IgD-negative memory B cell (primary cell): Measurements from ENCODE around the gene SRRM3. TPM values are rescaled to one million over a fixed set of nuclear protein-coding genes. Genes with fewer than 3 reads are reported as not detected.
"Not testable (repeated sequence)": the region's sequence is repeated elsewhere in the genome, so short reads cannot be mapped to it uniquely, and the experiment has no call there.

ENCODE experiments used
- H3K27ac Mint-ChIP-seq, 3 donors: one replicate each; pipeline ENCODE4 v1.8.0; 2020 to 2022; ENCODE audit warnings: mild to moderate bottlenecking in 3 of 3, mixed read lengths in 3 of 3, moderate library complexity in 1 of 3
- H3K27me3 Mint-ChIP-seq: one replicate; pipeline ENCODE4 v1.8.0; 2021; ENCODE audit warnings: mixed read lengths
- H3K36me3 Mint-ChIP-seq: one replicate; pipeline ENCODE4 v1.8.0; 2020; ENCODE audit warnings: mild to moderate bottlenecking, mixed read lengths
- H3K4me1 Mint-ChIP-seq, 3 donors: one replicate each; pipeline ENCODE4 v1.8.0; 2020 to 2022; ENCODE audit warnings: mixed read lengths in 3 of 3, mild to moderate bottlenecking in 1 of 3
- H3K4me3 Mint-ChIP-seq, 4 donors: one replicate each; pipeline ENCODE4 v1.8.0; 2020 to 2022; ENCODE audit warnings: mild to moderate bottlenecking in 4 of 4, mixed read lengths in 4 of 4, moderate library complexity in 3 of 4
- H3K9me3 Mint-ChIP-seq, 3 donors: one replicate each; pipeline ENCODE4 v1.8.0; 2020 to 2021; ENCODE audit warnings: mixed read lengths in 3 of 3, mild to moderate bottlenecking in 1 of 3
- polyA plus RNA-seq: library from polyadenylated mRNA; unstranded; fragments of 300-500 nt; fragmentation: Illumina TruSeq; gene quantifications from one replicate; pipeline ENCODE4 v1.2.3, GENCODE V29; 2021

SRRM3 gene
- polyA plus RNA-seq, 1 donor from 2014 or later, result not detected

- Mint-ChIP-seq H3K36me3 (peaks cover 2% of the 10 kb centered on the region), H3K27ac (no peak overlapping the region), H3K4me3 (peak overlapping the region in 3 of 4 donors; percentile 50 to 89 (median 63)), H3K4me1 (peaks cover 0 to 1% (median 0%) of the 10 kb centered on the region in 3 donors), H3K27me3 (peaks cover 22% of the 10 kb centered on the region), H3K9me3 (peaks cover 0 to 2% (median 0%) of the 10 kb centered on the region in 3 donors)
Measured at GRCh38 chr7:76259124-76260093, 57.7 kb downstream of the SRRM3 start.

GRCh38 chr7:76260171-76260703 is 58.5 kb downstream of the SRRM3 start:
- Mint-ChIP-seq H3K4me1 (no peaks in the 10 kb centered on the region), H3K9me3 (peaks cover 0 to 2% (median 0%) of the 10 kb centered on the region in 3 donors), H3K27ac (no peak overlapping the region), H3K27me3 (peaks cover 22% of the 10 kb centered on the region), H3K36me3 (peaks cover 2% of the 10 kb centered on the region), H3K4me3 (peak overlapping the region in 1 of 4 donors; percentile 76)

- no peak overlapping the region for H3K27ac Mint-ChIP-seq
- no peak overlapping the region for H3K4me3 Mint-ChIP-seq
- peaks cover 0 to 2% (median 0%) of the 10 kb centered on the region in 3 donors for H3K9me3 Mint-ChIP-seq
- H3K36me3 Mint-ChIP-seq, result peaks cover 2% of the 10 kb centered on the region
- peaks cover 25% of the 10 kb centered on the region for H3K27me3 Mint-ChIP-seq
- no peaks in the 10 kb centered on the region for H3K4me1 Mint-ChIP-seq
Measured at GRCh38 chr7:76261329-76261728, 59.6 kb downstream of the SRRM3 start.

GRCh38 chr7:76261931-76262330 is 60.2 kb downstream of the SRRM3 start:
- no peaks in the 10 kb centered on the region for H3K4me1 Mint-ChIP-seq
- no peak overlapping the region for H3K27ac Mint-ChIP-seq
- peaks cover 22% of the 10 kb centered on the region for H3K27me3 Mint-ChIP-seq
- peaks cover 2% of the 10 kb centered on the region for H3K36me3 Mint-ChIP-seq
- no peak overlapping the region for H3K4me3 Mint-ChIP-seq
- peaks cover 0 to 2% (median 0%) of the 10 kb centered on the region in 3 donors for H3K9me3 Mint-ChIP-seq

- peaks cover 21% of the 10 kb centered on the region for H3K27me3 Mint-ChIP-seq
- no peaks in the 10 kb centered on the region for H3K4me1 Mint-ChIP-seq
- H3K4me3 Mint-ChIP-seq, result peak overlapping the region in 1 of 4 donors; percentile 73
- H3K27ac Mint-ChIP-seq, result no peak overlapping the region
- H3K36me3 Mint-ChIP-seq, result peaks cover 2% of the 10 kb centered on the region
- H3K9me3 Mint-ChIP-seq, result peaks cover 0 to 2% (median 0%) of the 10 kb centered on the region in 3 donors
Measured at GRCh38 chr7:76262683-76263402, 61.1 kb downstream of the SRRM3 start.

GRCh38 chr7:76265299-76265698 is 63.6 kb downstream of the SRRM3 start:
- Mint-ChIP-seq H3K36me3 (peaks cover 2% of the 10 kb centered on the region), H3K4me3 (no peak overlapping the region), H3K9me3 (no peaks in the 10 kb centered on the region), H3K4me1 (peaks cover 3 to 5% (median 5%) of the 10 kb centered on the region in 3 donors), H3K27me3 (peaks cover 24% of the 10 kb centered on the region), H3K27ac (no peak overlapping the region)

GRCh38 chr7:76267107-76267893 is 65.6 kb downstream of the SRRM3 start:
- peaks cover 3 to 5% (median 5%) of the 10 kb centered on the region in 3 donors for H3K4me1 Mint-ChIP-seq
- no peak overlapping the region for H3K27ac Mint-ChIP-seq
- peaks cover 19% of the 10 kb centered on the region for H3K27me3 Mint-ChIP-seq
- H3K4me3 Mint-ChIP-seq, result peak overlapping the region in 3 of 4 donors; percentile 63 to 82 (median 75)
- H3K36me3 Mint-ChIP-seq, result no peaks in the 10 kb centered on the region
- H3K9me3 Mint-ChIP-seq, result no peaks in the 10 kb centered on the region

GRCh38 chr7:76267894-76268183 is 66.1 kb downstream of the SRRM3 start:
- Mint-ChIP-seq H3K9me3 (no peaks in the 10 kb centered on the region), H3K4me3 (peak overlapping the region in 2 of 4 donors; percentile 45 to 75), H3K27me3 (peaks cover 17% of the 10 kb centered on the region), H3K4me1 (peaks cover 4 to 9% (median 5%) of the 10 kb centered on the region in 3 donors), H3K36me3 (no peaks in the 10 kb centered on the region), H3K27ac (no peak overlapping the region)

- Mint-ChIP-seq H3K4me1 (peaks cover 5 to 11% (median 7%) of the 10 kb centered on the region in 3 donors), H3K27ac (no peak overlapping the region), H3K4me3 (peak overlapping the region in 2 of 4 donors; percentile 35 to 47), H3K9me3 (no peaks in the 10 kb centered on the region), H3K36me3 (no peaks in the 10 kb centered on the region), H3K27me3 (peaks cover 14% of the 10 kb centered on the region)
Measured at GRCh38 chr7:76268376-76268775, 66.7 kb downstream of the SRRM3 start.

- peaks cover 5 to 13% (median 9%) of the 10 kb centered on the region in 3 donors for H3K4me1 Mint-ChIP-seq
- no peaks in the 10 kb centered on the region for H3K36me3 Mint-ChIP-seq
- H3K27me3 Mint-ChIP-seq, result peaks cover 15% of the 10 kb centered on the region
- peak overlapping the region in 1 of 4 donors; percentile 32 for H3K4me3 Mint-ChIP-seq
- H3K27ac Mint-ChIP-seq, result peak overlapping the region in 1 of 3 donors; percentile 62
- H3K9me3 Mint-ChIP-seq, result no peaks in the 10 kb centered on the region
Measured at GRCh38 chr7:76269895-76270294, 68.2 kb downstream of the SRRM3 start.

- Mint-ChIP-seq H3K4me1 (peaks cover 5 to 13% (median 9%) of the 10 kb centered on the region in 3 donors), H3K27me3 (peaks cover 17% of the 10 kb centered on the region)
- not testable (repeated sequence) for H3K36me3 Mint-ChIP-seq, H3K9me3 Mint-ChIP-seq, H3K27ac Mint-ChIP-seq, H3K4me3 Mint-ChIP-seq
Measured at GRCh38 chr7:76271384-76271783, 69.7 kb downstream of the SRRM3 start.

GRCh38 chr7:76272142-76272541 is 70.4 kb downstream of the SRRM3 start:
- Mint-ChIP-seq H3K27me3 (peaks cover 20% of the 10 kb centered on the region), H3K9me3 (no peaks in the 10 kb centered on the region), H3K27ac (no peak overlapping the region)

GRCh38 chr7:76272851-76273497 is 71.3 kb downstream of the SRRM3 start:
- H3K9me3 Mint-ChIP-seq, result no peaks in the 10 kb centered on the region
- peaks cover 18% of the 10 kb centered on the region for H3K27me3 Mint-ChIP-seq
- peaks cover 5 to 13% (median 9%) of the 10 kb centered on the region in 3 donors for H3K4me1 Mint-ChIP-seq
- H3K36me3 Mint-ChIP-seq, result no peaks in the 10 kb centered on the region
- no peak overlapping the region for H3K27ac Mint-ChIP-seq
- H3K4me3 Mint-ChIP-seq, result no peak overlapping the region

More at GRCh38 chr7:76272142-76272541, 70.4 kb downstream of the SRRM3 start:
- Mint-ChIP-seq H3K36me3 (no peaks in the 10 kb centered on the region), H3K4me1 (peaks cover 5 to 13% (median 9%) of the 10 kb centered on the region in 3 donors), H3K4me3 (no peak overlapping the region)

- Mint-ChIP-seq H3K36me3 (no peaks in the 10 kb centered on the region), H3K4me3 (peak overlapping the region in 1 of 4 donors; percentile 30), H3K4me1 (peaks cover 5 to 11% (median 7%) of the 10 kb centered on the region in 3 donors), H3K27me3 (peaks cover 16% of the 10 kb centered on the region), H3K9me3 (no peaks in the 10 kb centered on the region), H3K27ac (peak overlapping the region in 1 of 3 donors; percentile 21)
Measured at GRCh38 chr7:76273503-76273902, 71.8 kb downstream of the SRRM3 start.
